Left ventricle myocardium inferior (tissue), 1 donor: ENCODE measurements around the gene BRME1. TPM values are rescaled to one million over a fixed set of nuclear protein-coding genes. Genes with fewer than 3 reads are reported as not detected.
"Not testable (repeated sequence)": the region's sequence is repeated elsewhere in the genome, so short reads cannot be mapped to it uniquely, and the experiment has no call there.

ENCODE experiments used
- DNase-seq: peaks from one replicate; pipeline ENCODE4 v3.0.0-alpha.2; 2020
- H3K27ac ChIP-seq: fragments of 200-600 bp; replicated peaks from 2 replicates; pipeline ENCODE4 v1.8.0; 2021
- H3K27me3 ChIP-seq: fragments of 200-600 bp; 2 replicates; pipeline ENCODE4 v1.8.0; 2021; ENCODE audit warnings: low read depth
- H3K36me3 ChIP-seq: fragments of 200-600 bp; 2 replicates; pipeline ENCODE4 v1.8.0; 2021
- H3K4me1 ChIP-seq: fragments of 200-600 bp; 2 replicates; pipeline ENCODE4 v1.8.0; 2021
- H3K4me3 ChIP-seq: fragments of 200-600 bp; 2 replicates; pipeline ENCODE4 v1.8.0; 2021; ENCODE audit warnings: mild to moderate bottlenecking, moderate library complexity
- H3K9me3 ChIP-seq: fragments of 200-600 bp; replicated peaks from 2 replicates; pipeline ENCODE4 v1.8.0; 2021
- CTCF ChIP-seq: fragments of 200-600 bp; IDR thresholded peaks from 2 replicates; pipeline ENCODE4 v1.8.0; 2021; ENCODE audit warnings: antibody characterized with exemption, mild to moderate bottlenecking, borderline replicate concordance
- intact Hi-C: fragments of 100-400 bp; cut with micrococcal nuclease; formaldehyde crosslinking; loops from one replicate; pipeline ENCODE4 v1.11.0; 2022
- total RNA-seq: library from RNA; stranded (reverse); fragmentation: NEBNext Ultra II Directional; extraction: Animal tissue kit (Norgen Biotek cat#: 25700); gene quantifications from one replicate; pipeline ENCODE4 v1.2.1, GENCODE V29; 2021
- donor health status: DM: no; HTN: yes; CAD: no; lungs with severe emphysema.

The BRME1 gene
- total RNA-seq, 1 donor from 2014 or later = 0.82 TPM

DNA sequence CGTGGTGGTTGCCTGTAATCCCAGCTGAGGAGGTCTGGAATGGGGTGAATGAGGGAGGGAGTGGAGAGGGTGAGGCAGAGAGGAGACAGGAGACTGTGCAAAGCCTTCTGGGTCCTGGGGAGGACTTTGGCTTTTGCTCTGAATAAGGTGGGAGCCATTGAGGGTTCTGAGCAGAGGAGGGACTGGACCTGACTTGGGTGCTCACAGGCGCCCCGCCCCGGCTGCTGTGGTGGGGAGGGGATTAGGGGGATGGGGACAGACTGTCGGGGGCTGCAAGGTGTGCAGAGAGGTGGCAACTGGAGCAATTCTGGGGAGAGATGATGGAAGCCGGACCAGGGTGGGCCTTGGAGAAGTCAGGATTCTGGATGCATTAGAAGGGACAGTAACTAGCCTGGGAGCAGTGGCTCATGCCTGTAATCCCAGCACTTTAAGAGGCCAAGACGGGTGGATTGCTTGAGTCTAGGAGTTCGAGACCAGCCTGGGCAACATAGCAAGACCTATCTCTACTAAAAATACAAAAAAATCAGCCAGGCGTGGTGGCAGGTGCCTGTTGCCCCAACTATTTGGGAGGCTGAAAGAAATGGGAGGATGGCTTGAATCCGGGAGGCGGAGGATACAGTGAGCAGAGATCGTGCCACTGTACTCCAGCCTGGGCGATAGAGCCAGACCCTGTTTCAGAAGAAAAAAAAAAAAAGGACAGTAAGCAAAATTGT is 45.1 kb downstream of the BRME1 start:
- Histone ChIP-seq H3K27me3 (no peaks in the 10 kb centered on the region), H3K9me3 (no peaks in the 10 kb centered on the region), H3K27ac (peak overlapping the region; percentile 97), H3K4me3 (peak overlapping the region; percentile 63), H3K36me3 (no peaks in the 10 kb centered on the region), H3K4me1 (peaks cover 36% of the 10 kb centered on the region)
- DNase-seq = no peak
- no peak for TF ChIP-seq CTCF
- intact Hi-C loops = loop anchor here (10.0 kb wide), 1 partner anchor 76 kb away; no protein-coding TSS in a partner anchor

DNA sequence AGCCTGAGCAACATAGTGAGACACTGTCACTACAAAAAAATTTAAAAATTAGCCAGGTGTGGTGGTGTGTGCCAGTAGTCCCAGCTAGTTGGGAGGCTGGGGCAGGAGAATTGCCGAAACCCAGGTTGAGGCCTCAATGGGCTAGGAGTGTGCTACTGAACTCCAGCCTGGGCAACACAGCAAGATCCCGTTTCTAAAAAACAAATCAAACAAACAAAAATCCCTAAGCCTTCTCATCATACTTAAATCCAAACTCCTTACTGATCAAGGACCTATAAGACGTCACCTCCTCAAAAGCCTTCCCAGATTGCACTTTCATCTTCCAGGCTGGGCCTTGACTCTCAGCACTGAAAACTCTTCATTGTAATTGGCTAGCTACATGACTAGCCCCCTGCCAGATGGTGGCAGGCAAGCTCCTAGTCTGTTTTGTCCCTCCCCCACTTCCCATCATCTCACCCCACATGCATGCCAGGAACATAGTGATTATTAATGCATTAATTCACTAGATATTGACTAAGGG is 46.5 kb downstream of the BRME1 start:
- Histone ChIP-seq H3K4me1 (peaks cover 27% of the 10 kb centered on the region), H3K4me3 (no peak overlapping the region), H3K36me3 (no peaks in the 10 kb centered on the region), H3K9me3 (no peaks in the 10 kb centered on the region), H3K27ac (no peak overlapping the region), H3K27me3 (no peaks in the 10 kb centered on the region)
- no peak for DNase-seq
- intact Hi-C loops = no loop called here
- no peak for TF ChIP-seq CTCF

- no peak for DNase-seq
- no peak for TF ChIP-seq CTCF
- H3K4me1 ChIP-seq = peaks cover 13% of the 10 kb centered on the region
- H3K27me3 ChIP-seq = no peaks in the 10 kb centered on the region
- no peak overlapping the region for H3K27ac ChIP-seq
- no peak overlapping the region for H3K4me3 ChIP-seq
- intact Hi-C loops = no loop called here
- no peaks in the 10 kb centered on the region for H3K36me3 ChIP-seq
- no peaks in the 10 kb centered on the region for H3K9me3 ChIP-seq
Measured at GRCh38 chr19:13856497-13856896, 49.4 kb downstream of the BRME1 start.

DNA sequence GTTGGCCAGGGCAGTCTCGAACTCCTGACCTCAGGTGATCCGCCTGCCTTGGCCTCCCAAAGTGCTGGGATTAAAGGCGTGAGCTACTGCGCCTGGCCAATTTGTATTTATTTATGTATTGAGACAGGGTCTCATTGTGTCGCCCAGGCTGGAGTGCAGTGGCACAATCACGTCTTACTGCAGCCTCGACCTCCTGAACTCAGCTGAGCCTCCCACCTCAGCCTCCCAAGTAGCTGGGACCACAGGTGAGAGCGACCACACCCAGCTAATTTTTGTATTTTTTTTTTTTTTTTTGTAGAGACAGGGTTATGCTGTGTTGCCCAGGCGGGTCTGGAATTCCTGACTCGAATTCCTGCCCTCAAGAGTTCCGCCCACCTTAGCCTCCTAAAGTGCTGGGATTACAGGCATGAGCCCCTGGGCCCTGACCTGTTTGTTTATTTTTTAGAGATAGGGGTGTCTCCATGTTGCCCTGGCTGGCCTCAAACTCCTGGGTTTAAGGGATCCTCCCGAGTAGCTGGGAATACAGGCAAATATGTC is 53.7 kb downstream of the BRME1 start:
- H3K27me3 ChIP-seq, H3K36me3 ChIP-seq, intact Hi-C loops, DNase-seq, H3K9me3 ChIP-seq, H3K4me3 ChIP-seq: not testable (repeated sequence)
- Histone ChIP-seq H3K4me1 (peaks cover 43% of the 10 kb centered on the region), H3K27ac (peak overlapping the region; percentile 99)

DNA sequence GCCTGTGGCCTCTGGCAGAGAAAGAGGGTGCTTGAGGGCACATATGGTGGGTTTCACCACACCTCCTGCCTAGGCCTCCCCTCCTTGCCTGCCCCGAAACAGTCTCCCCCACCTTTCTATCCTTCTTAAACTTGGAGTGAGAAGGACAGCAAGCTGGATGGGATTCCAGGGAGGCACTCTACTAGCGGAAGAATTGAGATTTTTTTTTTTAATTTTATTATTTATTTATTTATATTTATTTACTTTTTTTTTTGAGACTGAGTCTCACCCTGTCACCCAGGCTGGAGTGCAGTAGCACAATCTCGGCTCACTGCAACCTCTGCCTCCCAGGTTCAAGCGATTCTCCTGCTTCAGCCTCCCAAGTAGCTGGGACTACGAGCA is 54.2 kb downstream of the BRME1 start:
- H3K27me3 ChIP-seq, DNase-seq, H3K36me3 ChIP-seq, H3K9me3 ChIP-seq, intact Hi-C loops: not testable (repeated sequence)
- peaks cover 48% of the 10 kb centered on the region for H3K4me1 ChIP-seq
- H3K27ac ChIP-seq = peak overlapping the region; percentile 99
- H3K4me3 ChIP-seq = peak overlapping the region; percentile 59

DNA sequence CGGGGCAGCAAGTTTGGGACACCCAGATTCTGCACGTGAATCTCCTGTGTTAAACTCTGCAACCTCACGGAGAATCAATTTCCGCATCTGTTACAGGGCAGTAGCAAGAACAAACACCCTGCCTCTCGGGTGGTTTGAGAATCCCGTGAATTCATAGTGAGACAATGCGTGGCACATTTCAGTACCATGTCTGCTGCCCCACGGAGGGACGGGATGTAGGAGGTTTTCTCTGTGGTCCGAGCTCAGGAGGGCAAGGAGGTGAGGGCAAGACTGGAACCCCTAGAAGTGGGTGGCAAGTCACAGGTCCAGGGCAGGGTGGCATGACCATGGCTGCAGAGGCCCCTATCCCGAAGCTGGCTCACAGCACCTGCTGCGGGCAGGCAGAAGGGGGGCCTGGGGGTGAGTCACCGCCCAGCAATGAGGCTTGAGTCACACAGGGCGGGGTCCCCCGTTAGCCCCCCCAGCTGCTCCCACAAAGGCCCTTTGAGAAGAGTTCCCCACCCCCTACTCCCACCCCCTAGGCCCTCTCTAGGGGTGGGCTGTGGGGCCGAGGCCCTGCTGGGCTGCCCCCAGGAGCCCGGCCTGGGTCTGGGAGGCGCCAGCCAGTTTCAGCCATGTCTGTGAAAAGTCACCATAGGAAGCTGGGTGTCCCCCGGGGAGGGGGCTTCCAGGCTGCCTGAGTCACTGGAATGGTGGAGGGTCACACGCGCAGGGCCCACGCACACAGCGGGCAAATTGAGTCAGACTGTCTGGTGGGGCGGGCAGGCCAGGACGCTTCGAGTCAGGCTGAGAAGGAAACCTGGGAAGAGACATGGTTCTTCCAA is 54.8 kb downstream of the BRME1 start:
- no peak for TF ChIP-seq CTCF
- Histone ChIP-seq H3K27me3 (no peaks in the 10 kb centered on the region), H3K4me3 (peak overlapping the region; percentile 59), H3K4me1 (peaks cover 54% of the 10 kb centered on the region), H3K9me3 (no peaks in the 10 kb centered on the region), H3K27ac (peak overlapping the region; percentile 99), H3K36me3 (no peaks in the 10 kb centered on the region)
- intact Hi-C loops = no loop called here
- DNase-seq = peak; percentile 79
